ENCODE data around the gene CATSPERD. TPM values are rescaled to one million over a fixed set of nuclear protein-coding genes. Genes with fewer than 3 reads are reported as not detected.

CATSPERD gene
- total RNA-seq, 1 experiment from 2014 or later: 0.50 TPM

DNA sequence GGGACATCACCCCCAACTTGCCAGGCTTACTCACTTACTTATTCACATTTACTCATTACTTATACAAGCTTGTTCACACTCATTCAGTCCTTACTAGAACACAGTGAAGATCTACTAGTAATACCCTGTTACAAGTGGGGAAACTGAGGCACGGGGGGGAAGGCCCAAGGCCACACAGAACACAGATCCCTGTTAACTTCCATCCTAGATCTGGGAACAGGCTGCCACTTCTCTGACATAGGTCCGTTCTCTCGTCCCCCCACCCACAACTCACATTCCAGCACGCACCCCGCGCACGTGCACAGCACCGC, 83.0 kb downstream of the CATSPERD start:
- DNase-seq (ENCODE audit: low spot score) (no peak), ATAC-seq (no peak)
- TF ChIP-seq CREM (CRISPR knock-in tag; IDR thresholded peaks at IDR 0.05) (no peak; the same call in 1 of the 2 replicates), FOXK1 (CRISPR knock-in tag; IDR thresholded peaks at IDR 0.05) (peak; percentile 78), ZNF219 (CRISPR knock-in tag; IDR thresholded peaks at IDR 0.05; ENCODE audit: borderline replicate concordance) (peak; percentile 89), TEAD1 (CRISPR knock-in tag; IDR thresholded peaks at IDR 0.05) (peak; percentile 94), ZNF671 (CRISPR knock-in tag; IDR thresholded peaks at IDR 0.05) (no peak), ESRRA (CRISPR knock-in tag; IDR thresholded peaks at IDR 0.05; ENCODE audit: borderline replicate concordance) (no peak), SMAD4 (CRISPR knock-in tag; IDR thresholded peaks at IDR 0.05) (peak; percentile 70; the same call in 1 of the 2 replicates), TCF7 (CRISPR knock-in tag; IDR thresholded peaks at IDR 0.05; ENCODE audit: low read depth) (peak; percentile 91; the same call in 1 of the 2 replicates), SP1 (CRISPR knock-in tag; conservative IDR thresholded peaks at IDR 0.05) (no peak), JUN (CRISPR knock-in tag; IDR thresholded peaks at IDR 0.05) (peak; percentile 95), CDX4 (CRISPR knock-in tag; IDR thresholded peaks at IDR 0.05; ENCODE audit: borderline replicate concordance) (no peak), NFYB (CRISPR knock-in tag; conservative IDR thresholded peaks at IDR 0.05; ENCODE audit: low read depth) (no peak)
- TF ChIP-seq, protein P1, sequence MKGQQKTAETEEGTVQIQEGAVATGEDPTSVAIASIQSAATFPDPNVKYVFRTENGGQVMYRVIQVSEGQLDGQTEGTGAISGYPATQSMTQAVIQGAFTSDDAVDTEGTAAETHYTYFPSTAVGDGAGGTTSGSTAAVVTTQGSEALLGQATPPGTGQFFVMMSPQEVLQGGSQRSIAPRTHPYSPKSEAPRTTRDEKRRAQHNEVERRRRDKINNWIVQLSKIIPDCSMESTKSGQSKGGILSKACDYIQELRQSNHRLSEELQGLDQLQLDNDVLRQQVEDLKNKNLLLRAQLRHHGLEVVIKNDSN (CRISPR knock-in tag; IDR thresholded peaks at IDR 0.05): peak; percentile 75
- TF ChIP-seq, protein P2, sequence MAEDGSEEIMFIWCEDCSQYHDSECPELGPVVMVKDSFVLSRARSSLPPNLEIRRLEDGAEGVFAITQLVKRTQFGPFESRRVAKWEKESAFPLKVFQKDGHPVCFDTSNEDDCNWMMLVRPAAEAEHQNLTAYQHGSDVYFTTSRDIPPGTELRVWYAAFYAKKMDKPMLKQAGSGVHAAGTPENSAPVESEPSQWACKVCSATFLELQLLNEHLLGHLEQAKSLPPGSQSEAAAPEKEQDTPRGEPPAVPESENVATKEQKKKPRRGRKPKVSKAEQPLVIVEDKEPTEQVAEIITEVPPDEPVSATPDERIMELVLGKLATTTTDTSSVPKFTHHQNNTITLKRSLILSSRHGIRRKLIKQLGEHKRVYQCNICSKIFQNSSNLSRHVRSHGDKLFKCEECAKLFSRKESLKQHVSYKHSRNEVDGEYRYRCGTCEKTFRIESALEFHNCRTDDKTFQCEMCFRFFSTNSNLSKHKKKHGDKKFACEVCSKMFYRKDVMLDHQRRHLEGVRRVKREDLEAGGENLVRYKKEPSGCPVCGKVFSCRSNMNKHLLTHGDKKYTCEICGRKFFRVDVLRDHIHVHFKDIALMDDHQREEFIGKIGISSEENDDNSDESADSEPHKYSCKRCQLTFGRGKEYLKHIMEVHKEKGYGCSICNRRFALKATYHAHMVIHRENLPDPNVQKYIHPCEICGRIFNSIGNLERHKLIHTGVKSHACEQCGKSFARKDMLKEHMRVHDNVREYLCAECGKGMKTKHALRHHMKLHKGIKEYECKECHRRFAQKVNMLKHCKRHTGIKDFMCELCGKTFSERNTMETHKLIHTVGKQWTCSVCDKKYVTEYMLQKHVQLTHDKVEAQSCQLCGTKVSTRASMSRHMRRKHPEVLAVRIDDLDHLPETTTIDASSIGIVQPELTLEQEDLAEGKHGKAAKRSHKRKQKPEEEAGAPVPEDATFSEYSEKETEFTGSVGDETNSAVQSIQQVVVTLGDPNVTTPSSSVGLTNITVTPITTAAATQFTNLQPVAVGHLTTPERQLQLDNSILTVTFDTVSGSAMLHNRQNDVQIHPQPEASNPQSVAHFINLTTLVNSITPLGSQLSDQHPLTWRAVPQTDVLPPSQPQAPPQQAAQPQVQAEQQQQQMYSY (CRISPR knock-in tag; IDR thresholded peaks at IDR 0.05): 0 out of 2 replicates have a peak, but pooled peaks have one; percentile 62
- TF ChIP-seq, protein P3, sequence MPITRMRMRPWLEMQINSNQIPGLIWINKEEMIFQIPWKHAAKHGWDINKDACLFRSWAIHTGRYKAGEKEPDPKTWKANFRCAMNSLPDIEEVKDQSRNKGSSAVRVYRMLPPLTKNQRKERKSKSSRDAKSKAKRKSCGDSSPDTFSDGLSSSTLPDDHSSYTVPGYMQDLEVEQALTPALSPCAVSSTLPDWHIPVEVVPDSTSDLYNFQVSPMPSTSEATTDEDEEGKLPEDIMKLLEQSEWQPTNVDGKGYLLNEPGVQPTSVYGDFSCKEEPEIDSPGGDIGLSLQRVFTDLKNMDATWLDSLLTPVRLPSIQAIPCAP (CRISPR knock-in tag; IDR thresholded peaks at IDR 0.05): peak; percentile 89; the same call in 1 of the 2 replicates
- TF ChIP-seq, protein P4, sequence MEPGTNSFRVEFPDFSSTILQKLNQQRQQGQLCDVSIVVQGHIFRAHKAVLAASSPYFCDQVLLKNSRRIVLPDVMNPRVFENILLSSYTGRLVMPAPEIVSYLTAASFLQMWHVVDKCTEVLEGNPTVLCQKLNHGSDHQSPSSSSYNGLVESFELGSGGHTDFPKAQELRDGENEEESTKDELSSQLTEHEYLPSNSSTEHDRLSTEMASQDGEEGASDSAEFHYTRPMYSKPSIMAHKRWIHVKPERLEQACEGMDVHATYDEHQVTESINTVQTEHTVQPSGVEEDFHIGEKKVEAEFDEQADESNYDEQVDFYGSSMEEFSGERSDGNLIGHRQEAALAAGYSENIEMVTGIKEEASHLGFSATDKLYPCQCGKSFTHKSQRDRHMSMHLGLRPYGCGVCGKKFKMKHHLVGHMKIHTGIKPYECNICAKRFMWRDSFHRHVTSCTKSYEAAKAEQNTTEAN (CRISPR knock-in tag; IDR thresholded peaks at IDR 0.05): no peak
- TF ChIP-seq, protein P5, sequence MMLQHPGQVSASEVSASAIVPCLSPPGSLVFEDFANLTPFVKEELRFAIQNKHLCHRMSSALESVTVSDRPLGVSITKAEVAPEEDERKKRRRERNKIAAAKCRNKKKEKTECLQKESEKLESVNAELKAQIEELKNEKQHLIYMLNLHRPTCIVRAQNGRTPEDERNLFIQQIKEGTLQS (CRISPR knock-in tag; conservative IDR thresholded peaks at IDR 0.05): no peak
- H3K36me3 Mint-ChIP-seq: no peaks in the 10 kb centered on the region
- H3K27me3 Mint-ChIP-seq (ENCODE audit: low read depth): peaks cover 53% of the 10 kb centered on the region
- ChIA-PET POLR2A (interaction anchor here (0.8 to 1.7 kb wide), 5 partner anchors 9 to 101 kb away, joined by 3 to 22 read pairs (median 4); partner anchors contain the start of genes CATSPERD and LONP1), CTCF (interaction anchor here (0.6 to 2.1 kb wide), 76 partner anchors 9 to 673 kb away, joined by 3 to 115 read pairs (median 6); partner anchors contain the start of genes CAPS, DUS3L, FUT6 and NDUFA11)
- peak overlapping the region; percentile 64 for H3K4me3 Mint-ChIP-seq
- no peaks in the 10 kb centered on the region for H3K9me3 Mint-ChIP-seq
- H3K27ac Mint-ChIP-seq: no peak overlapping the region
- H3K4me1 Mint-ChIP-seq: peaks cover 13% of the 10 kb centered on the region
